Activated CD8-positive, alpha-beta memory T cell treated with anti-CD3 and anti-CD28 coated beads for 24 hours (primary cell): ENCODE data around the gene MRFAP1L1.
"Not testable (repeated sequence)": the region's sequence is repeated elsewhere in the genome, so short reads cannot be mapped to it uniquely, and the experiment has no call there.

ENCODE experiments used
- DNase-seq: peaks from one replicate; pipeline ENCODE4 v3.0.0-alpha.2; 2020

The MRFAP1L1 gene

GRCh38 chr4:6733358-6734164, 23.9 kb upstream of the MRFAP1L1 start:
- no peak for DNase-seq

GRCh38 chr4:6732441-6733357, 23.0 kb upstream of the MRFAP1L1 start:
- DNase-seq: no peak

GRCh38 chr4:6731780-6732179, 22.1 kb upstream of the MRFAP1L1 start:
- no peak for DNase-seq

GRCh38 chr4:6731318-6731675, 21.6 kb upstream of the MRFAP1L1 start:
- DNase-seq: no peak

GRCh38 chr4:6730603-6731317, 21.1 kb upstream of the MRFAP1L1 start:
- no peak for DNase-seq

- DNase-seq: no peak
Measured at GRCh38 chr4:6728320-6729029, 18.8 kb upstream of the MRFAP1L1 start.

- no peak for DNase-seq
Measured at GRCh38 chr4:6727943-6728250, 18.2 kb upstream of the MRFAP1L1 start.

GRCh38 chr4:6727081-6727942, 17.6 kb upstream of the MRFAP1L1 start:
- DNase-seq: no peak

- DNase-seq: not testable (repeated sequence)
Measured at GRCh38 chr4:6725427-6725961, 15.8 kb upstream of the MRFAP1L1 start.

GRCh38 chr4:6724421-6725111, 14.9 kb upstream of the MRFAP1L1 start:
- no peak for DNase-seq

GRCh38 chr4:6723851-6724250, 14.2 kb upstream of the MRFAP1L1 start:
- no peak for DNase-seq

- no peak for DNase-seq
Measured at GRCh38 chr4:6722891-6723290, 13.2 kb upstream of the MRFAP1L1 start.

GRCh38 chr4:6721121-6721520, 11.5 kb upstream of the MRFAP1L1 start:
- DNase-seq: no peak

- peak; percentile 96 for DNase-seq
Measured at GRCh38 chr4:6720202-6720699, 10.6 kb upstream of the MRFAP1L1 start.

- DNase-seq: no peak
Measured at GRCh38 chr4:6719611-6720179, 10.0 kb upstream of the MRFAP1L1 start.

GRCh38 chr4:6718932-6719610, 9.4 kb upstream of the MRFAP1L1 start:
- no peak for DNase-seq

GRCh38 chr4:6716958-6717655, 7.4 kb upstream of the MRFAP1L1 start:
- no peak for DNase-seq

- DNase-seq: peak; percentile 92
Measured at GRCh38 chr4:6716018-6716911, 6.6 kb upstream of the MRFAP1L1 start, which contains the start of gene BLOC1S4. BLOC1S4 (plus strand) TSS chr4:6716174; CDS start chr4:6716210, 36 bp downstream.
